Right atrium auricular region (tissue), 2 donors: ENCODE measurements around the gene CACNA1C. TPM values are rescaled to one million over a fixed set of nuclear protein-coding genes. Genes with fewer than 3 reads are reported as not detected.
"Not testable (repeated sequence)": the region's sequence is repeated elsewhere in the genome, so short reads cannot be mapped to it uniquely, and the experiment has no call there.

ENCODE experiments used
- DNase-seq: peaks from one replicate; pipeline ENCODE4 v3.0.0-alpha.2; 2019; ENCODE audit warnings: low spot score
- H3K27ac ChIP-seq, 2 donors: fragments of 200-600 bp; sonication (generic); 1 replicate in 1 of 2; 2 replicates in 1 of 2; pipeline ENCODE4 v1.5.1; 2016 to 2019
- H3K27me3 ChIP-seq, 2 donors: fragments of 200-600 bp; sonication (generic); one replicate each; pipeline versions ENCODE4 v1.5.1 to v1.6.0; 2017 to 2019
- H3K36me3 ChIP-seq: fragments of 200-600 bp; sonication (generic); one replicate; pipeline ENCODE4 v1.5.1; 2016
- H3K4me1 ChIP-seq, 2 donors: fragments of 200-600 bp; sonication (generic); one replicate each; pipeline versions ENCODE4 v1.5.1 to v1.6.0; 2017 to 2019
- H3K4me3 ChIP-seq, 2 donors: fragments of 200-600 bp; sonication (generic); 1 replicate in 1 of 2; 2 replicates in 1 of 2; pipeline ENCODE4 v1.5.1; 2017 to 2019; ENCODE audit warnings: mild to moderate bottlenecking in 1 of 2, moderate library complexity in 1 of 2
- H3K9me3 ChIP-seq, 2 donors: fragments of 200-600 bp; sonication (generic); one replicate each; pipeline ENCODE4 v1.5.1; 2019
- CTCF ChIP-seq, 2 donors: fragments of 200-600 bp; sonication (generic); IDR thresholded peaks; one replicate each; pipeline ENCODE4 v1.5.1; 2019; ENCODE audit warnings: antibody characterized with exemption in 2 of 2
- total RNA-seq, 2 donors: library from RNA; depleted of rRNA; stranded (reverse); fragments of >200 nt; gene quantifications; one replicate each; pipeline ENCODE4 v1.1.0, GENCODE V29; 2016

CACNA1C gene
- total RNA-seq, 2 donors from 2014 or later, result 83.1 to 93.6 TPM

- no peaks in the 10 kb centered on the region for H3K9me3 ChIP-seq
- peak in 1 of 2 donors; percentile 56 for TF ChIP-seq CTCF (IDR thresholded peaks at IDR 0.05)
- H3K27ac ChIP-seq, result no peak overlapping the region
- DNase-seq, result peak; percentile 40
- H3K4me1 ChIP-seq, result peaks cover 0 to 6% of the 10 kb centered on the region in 2 donors
- no peak overlapping the region for H3K4me3 ChIP-seq
- peaks cover 80% of the 10 kb centered on the region for H3K36me3 ChIP-seq
- H3K27me3 ChIP-seq, result no peaks in the 10 kb centered on the region
These were observed 629.8 kb downstream of the CACNA1C start for GRCh38 chr12:2682296-2683251.

- Histone ChIP-seq H3K27ac (no peak overlapping the region), H3K36me3 (peaks cover 84% of the 10 kb centered on the region), H3K4me1 (peaks cover 0 to 6% of the 10 kb centered on the region in 2 donors), H3K4me3 (no peak overlapping the region), H3K27me3 (no peaks in the 10 kb centered on the region), H3K9me3 (no peaks in the 10 kb centered on the region)
- TF ChIP-seq CTCF (IDR thresholded peaks at IDR 0.05), result no peak
- peak; percentile 30 for DNase-seq
These were observed 630.7 kb downstream of the CACNA1C start for GRCh38 chr12:2683283-2684025.

- not testable (repeated sequence) for H3K9me3 ChIP-seq, H3K4me1 ChIP-seq, DNase-seq, H3K27ac ChIP-seq, H3K27me3 ChIP-seq, H3K4me3 ChIP-seq
- peaks cover 86% of the 10 kb centered on the region for H3K36me3 ChIP-seq
These were observed 631.2 kb downstream of the CACNA1C start for GRCh38 chr12:2684026-2684325.

- H3K9me3 ChIP-seq, DNase-seq, H3K27me3 ChIP-seq, H3K4me3 ChIP-seq, H3K27ac ChIP-seq, H3K4me1 ChIP-seq: not testable (repeated sequence)
- peaks cover 84% of the 10 kb centered on the region for H3K36me3 ChIP-seq
These were observed 633.0 kb downstream of the CACNA1C start for GRCh38 chr12:2685620-2686279.

- TF ChIP-seq CTCF (IDR thresholded peaks at IDR 0.05), result no peak
- no peak for DNase-seq
- Histone ChIP-seq H3K9me3 (no peaks in the 10 kb centered on the region), H3K27ac (no peak overlapping the region), H3K4me1 (peaks cover 0 to 6% of the 10 kb centered on the region in 2 donors), H3K36me3 (peaks cover 82% of the 10 kb centered on the region), H3K27me3 (no peaks in the 10 kb centered on the region), H3K4me3 (no peak overlapping the region)
These were observed 633.5 kb downstream of the CACNA1C start for GRCh38 chr12:2686280-2686646.

- no peak for TF ChIP-seq CTCF (IDR thresholded peaks at IDR 0.05)
- Histone ChIP-seq H3K4me1 (peaks cover 0 to 6% of the 10 kb centered on the region in 2 donors), H3K4me3 (no peak overlapping the region), H3K9me3 (no peaks in the 10 kb centered on the region), H3K27me3 (no peaks in the 10 kb centered on the region), H3K27ac (no peak overlapping the region), H3K36me3 (peaks cover 77% of the 10 kb centered on the region)
- DNase-seq, result no peak
These were observed 634.3 kb downstream of the CACNA1C start for GRCh38 chr12:2687058-2687457.
